Measurements from ENCODE around the gene UBE2E2.

Gene UBE2E2

DNA sequence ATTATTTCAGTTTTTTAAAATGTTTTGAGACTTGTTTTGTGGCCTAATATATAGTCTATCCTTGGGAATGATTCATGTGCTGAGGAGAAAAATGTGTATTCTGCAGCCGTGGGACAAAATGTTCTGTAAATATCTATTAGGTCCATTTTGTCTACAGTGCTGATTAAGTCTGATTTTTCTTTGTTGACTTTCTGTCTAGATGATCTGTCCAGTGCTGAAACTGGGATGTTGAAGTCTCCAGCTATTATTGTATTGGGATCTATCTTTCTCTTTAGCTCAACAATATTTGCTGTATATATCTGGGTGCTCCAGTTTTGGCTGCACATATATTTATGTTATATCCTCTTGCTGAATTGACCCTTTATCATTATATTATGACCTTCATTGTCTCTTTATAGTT lies 85.2 kb downstream of the UBE2E2 start:
- no peak for DNase-seq

- no peak for DNase-seq
Observed at GRCh38 chr3:23288715-23289114, 85.6 kb downstream of the UBE2E2 start.

DNA sequence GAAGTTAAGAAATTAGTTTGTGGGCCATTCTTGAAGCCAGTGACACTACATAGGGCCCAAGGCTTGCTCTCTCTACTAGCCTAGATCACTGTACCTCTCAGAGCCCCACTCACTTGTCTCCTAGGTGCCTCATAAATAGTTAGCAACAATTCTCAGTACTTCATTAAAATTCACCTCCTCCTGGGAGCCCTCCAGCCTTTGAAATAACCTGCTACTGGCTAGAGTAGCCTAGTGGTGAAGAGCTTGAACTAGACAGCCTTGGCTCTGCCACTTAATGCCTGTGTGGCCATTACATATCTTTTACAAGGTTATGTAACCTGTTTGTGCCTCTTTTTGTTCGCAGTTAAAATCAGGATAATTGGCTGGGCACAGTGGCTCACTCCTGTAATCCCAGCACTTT lies 89.3 kb downstream of the UBE2E2 start:
- DNase-seq = no peak

- DNase-seq = no peak
Observed at GRCh38 chr3:23294770-23295387, 91.8 kb downstream of the UBE2E2 start.

DNA sequence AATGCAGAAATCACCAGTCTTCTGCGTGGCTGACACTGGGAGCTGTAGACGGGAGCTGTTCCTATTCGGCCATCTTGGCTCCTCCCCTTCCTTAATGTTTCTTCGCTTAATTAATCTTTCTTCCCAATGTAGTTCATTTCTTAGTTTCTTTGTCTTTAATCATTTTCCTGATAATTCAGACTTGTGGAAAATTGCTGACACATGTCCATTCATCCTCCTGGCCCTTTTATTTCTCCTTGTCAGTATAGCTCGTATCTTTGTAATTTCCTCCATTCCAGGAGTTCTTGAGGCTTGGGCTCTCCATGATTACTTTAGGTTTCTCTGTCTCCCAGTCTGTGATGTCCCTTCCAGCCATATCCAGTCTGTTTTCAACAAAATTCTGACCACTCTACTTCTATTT lies 98.7 kb downstream of the UBE2E2 start:
- no peak for DNase-seq

- DNase-seq = no peak
Observed at GRCh38 chr3:23302271-23302670, 99.1 kb downstream of the UBE2E2 start.

- no peak for DNase-seq
Observed at GRCh38 chr3:23303601-23304217, 100.6 kb downstream of the UBE2E2 start.

DNA sequence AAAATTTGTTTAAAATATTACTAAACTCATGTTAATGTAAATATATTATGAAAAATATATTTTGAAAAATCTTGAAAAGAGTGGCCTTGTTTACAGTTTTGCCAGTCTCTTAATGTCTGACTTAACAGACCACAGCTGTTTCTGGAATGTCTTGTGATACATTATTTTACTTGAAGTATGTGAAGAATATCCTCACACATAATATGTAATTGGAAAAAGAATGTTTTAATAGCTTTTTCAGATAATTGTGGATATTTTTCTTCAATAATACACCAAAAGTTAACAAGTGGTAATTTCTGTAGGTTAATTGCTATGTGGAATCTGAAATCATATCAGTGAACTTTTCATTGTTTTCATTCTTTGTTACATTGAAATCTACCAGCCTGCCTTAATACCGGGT lies 101.3 kb downstream of the UBE2E2 start:
- DNase-seq = no peak

- no peak for DNase-seq
Observed at GRCh38 chr3:23308986-23309625, 106.0 kb downstream of the UBE2E2 start.

DNA sequence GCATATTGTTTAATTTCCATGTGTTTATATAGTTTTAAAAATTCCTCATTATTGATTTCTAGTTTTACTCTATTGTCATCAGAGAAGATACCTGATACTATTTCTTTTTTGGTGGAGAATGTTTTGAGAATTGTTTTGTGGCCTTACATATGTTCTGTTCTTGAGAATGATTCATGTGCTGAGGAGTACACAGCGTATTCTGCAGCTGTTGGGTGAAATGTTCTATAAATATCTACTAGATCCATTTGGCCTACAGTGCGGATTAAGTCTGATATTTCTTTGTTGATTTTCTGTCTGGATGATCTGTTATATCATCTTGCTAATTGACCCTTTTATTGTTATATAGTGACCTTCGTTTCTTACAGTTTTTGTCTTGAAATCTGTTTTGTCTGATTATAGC lies 109.7 kb downstream of the UBE2E2 start:
- no peak for DNase-seq

- no peak for DNase-seq
Observed at GRCh38 chr3:23314981-23315762, 112.0 kb downstream of the UBE2E2 start.

DNA sequence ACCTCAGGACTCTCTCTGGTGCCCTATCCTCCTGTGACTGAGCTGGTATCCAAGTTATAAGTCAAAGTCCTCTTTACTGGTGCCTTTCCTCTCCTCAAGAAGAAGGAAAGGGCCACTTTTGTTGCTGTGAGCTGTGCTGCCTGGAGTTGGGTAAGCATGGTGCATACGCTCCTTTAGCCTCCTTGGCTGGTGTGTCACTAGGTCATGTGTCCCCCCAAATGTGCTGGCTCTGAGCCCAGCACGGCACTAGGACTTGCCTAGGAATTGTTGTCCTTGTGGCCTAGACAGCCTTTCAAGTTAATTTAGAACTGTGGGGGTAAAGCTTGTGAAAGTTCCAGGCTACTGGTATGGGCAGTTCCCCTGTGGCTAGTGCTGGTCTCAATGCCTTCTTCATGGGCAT lies 113.8 kb downstream of the UBE2E2 start:
- DNase-seq = no peak

- no peak for DNase-seq
Observed at GRCh38 chr3:23319366-23320312, 116.5 kb downstream of the UBE2E2 start.

GRCh38 chr3:23320586-23321570 lies 117.8 kb downstream of the UBE2E2 start:
- no peak for DNase-seq

DNA sequence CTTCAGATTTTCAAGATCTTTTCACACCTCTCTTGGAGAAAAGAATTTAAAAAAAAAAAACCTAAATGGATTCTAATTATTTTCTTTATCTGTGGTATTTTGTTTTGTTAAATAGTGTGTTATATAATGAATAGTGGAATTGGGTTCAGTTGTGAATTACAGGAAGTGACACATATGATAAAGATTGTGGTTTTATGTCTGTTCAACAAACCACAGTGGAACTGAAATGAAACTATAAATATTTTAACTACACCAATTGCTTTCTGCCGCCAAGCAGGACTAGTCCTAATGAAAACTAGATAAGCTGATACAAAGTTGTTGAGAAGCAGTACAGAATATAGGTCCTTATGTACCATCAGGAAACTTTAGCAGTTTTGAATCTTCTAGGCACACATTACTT lies 121.6 kb downstream of the UBE2E2 start:
- no peak for DNase-seq

GRCh38 chr3:23325466-23326065 lies 122.4 kb downstream of the UBE2E2 start:
- DNase-seq = no peak

DNA sequence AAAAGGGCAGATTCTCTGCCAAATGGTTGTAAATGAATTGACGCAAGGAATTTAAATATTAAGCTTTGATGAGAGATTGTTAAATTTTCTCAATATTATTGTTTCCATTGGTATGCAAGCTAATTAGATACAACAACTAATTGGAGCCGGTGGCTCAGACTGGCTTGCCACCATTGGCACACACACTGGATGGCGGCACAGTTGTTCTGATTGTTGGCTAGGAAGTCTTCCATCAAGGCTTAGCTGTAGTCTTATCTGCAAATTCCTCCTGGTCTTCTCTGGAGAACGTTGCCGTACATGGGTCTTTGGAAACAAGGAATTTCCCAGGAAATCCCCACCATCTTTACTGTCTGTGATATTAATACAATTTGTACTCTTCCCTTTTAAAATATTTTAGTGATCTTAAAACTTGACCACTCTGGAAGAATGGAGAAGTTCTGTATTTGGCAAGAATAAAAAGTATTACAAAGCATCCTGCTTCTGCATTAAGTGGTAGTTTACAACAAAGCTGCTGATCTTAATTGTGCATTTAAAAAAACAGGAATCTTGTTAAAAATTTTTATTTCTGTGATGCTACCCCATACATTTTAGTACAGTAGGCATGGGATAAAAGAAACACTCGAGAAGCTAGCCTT lies 126.5 kb downstream of the UBE2E2 start:
- no peak for DNase-seq

DNA sequence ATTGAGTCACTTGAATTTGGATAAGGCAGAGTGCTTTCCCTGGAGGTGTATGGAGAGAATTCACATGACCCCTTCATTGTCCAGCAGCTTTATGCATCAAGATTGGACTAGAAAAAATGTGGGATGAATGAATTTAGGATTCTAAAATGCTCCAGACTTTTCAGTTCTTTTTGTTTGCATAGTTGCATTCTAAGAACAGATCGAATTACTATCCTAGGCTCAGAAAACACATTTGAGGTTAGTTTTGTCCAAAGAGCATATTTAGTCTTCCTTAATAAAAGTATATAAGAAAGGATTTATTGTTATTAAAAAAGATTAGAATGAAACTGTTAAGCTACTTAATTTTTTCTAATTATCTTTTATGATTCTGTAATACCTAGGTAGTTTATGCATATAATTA lies 127.4 kb downstream of the UBE2E2 start:
- DNase-seq = no peak

DNA sequence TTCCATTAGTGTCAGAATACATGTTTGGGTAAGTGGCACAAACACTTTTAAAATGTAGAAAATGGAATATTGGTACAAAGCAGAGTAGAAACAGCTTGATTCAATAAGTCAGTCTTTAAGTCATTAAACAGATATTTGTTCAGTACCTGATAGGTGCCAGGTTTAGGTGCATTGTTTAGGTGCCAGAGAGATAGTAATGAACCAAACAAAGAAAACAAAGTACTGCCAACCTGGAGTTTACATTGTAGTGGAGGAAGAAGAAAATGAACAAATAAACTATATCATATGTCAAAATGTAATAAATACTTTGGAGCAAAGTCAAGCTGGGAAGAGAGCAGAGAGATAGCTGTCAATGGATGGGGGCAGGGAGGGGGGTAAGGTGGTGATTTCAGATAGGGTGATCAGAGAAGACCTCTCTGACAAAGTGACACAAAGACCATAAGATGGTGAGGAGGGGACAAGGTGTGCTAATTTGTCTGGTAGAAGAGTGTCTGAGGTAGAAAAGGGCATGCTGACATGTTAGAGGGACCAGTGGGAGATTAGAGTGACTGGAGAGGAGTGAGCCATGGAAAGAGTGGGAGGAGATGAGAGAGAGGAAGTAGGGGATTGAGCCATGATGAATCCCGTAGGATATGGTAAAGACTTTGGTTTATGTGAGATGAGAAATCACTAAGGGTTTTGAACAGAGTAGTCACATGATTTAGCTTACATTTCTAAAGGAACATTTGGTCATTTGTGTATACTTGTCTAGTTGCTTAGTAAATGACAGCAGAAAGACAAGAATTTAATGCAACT lies 128.2 kb downstream of the UBE2E2 start:
- no peak for DNase-seq

- DNase-seq = no peak
Observed at GRCh38 chr3:23333633-23334032, 130.5 kb downstream of the UBE2E2 start.

Measured in NCI-H1092 (cell line).